Endodermal cell (in vitro differentiated cells): ENCODE results near the gene COL15A1. TPM values are rescaled to one million over a fixed set of nuclear protein-coding genes. Genes with fewer than 3 reads are reported as not detected.

ENCODE experiments used
- DNase-seq: peaks from one replicate; pipeline ENCODE4 v3.0.0-alpha.2; 2017
- H3K27ac ChIP-seq: 2 replicates; pipeline ENCODE4 v1.5.1; 2013; ENCODE audit warnings: mild to moderate bottlenecking, low read depth, low read length, moderate library complexity
- H3K27me3 ChIP-seq: 2 replicates; pipeline ENCODE4 v1.6.1; 2013; ENCODE audit warnings: mild to moderate bottlenecking, low read length, moderate library complexity; ENCODE audit not compliant: insufficient read depth, control insufficient read depth, poor library complexity, severe bottlenecking
- H3K36me3 ChIP-seq: 2 replicates; pipeline ENCODE4 v1.7.0; 2013; ENCODE audit warnings: mild to moderate bottlenecking, low read length, moderate library complexity; ENCODE audit not compliant: control insufficient read depth, insufficient read depth
- H3K4me1 ChIP-seq: one replicate; pipeline ENCODE4 v1.7.0; 2013; ENCODE audit warnings: low read length; ENCODE audit not compliant: control insufficient read depth, insufficient read depth
- H3K4me3 ChIP-seq: 2 replicates; pipeline ENCODE4 v1.5.1; 2013; ENCODE audit warnings: mild to moderate bottlenecking, low read length, moderate library complexity
- H3K9ac ChIP-seq: 2 replicates; pipeline ENCODE4 v1.6.1; 2013; ENCODE audit warnings: mild to moderate bottlenecking, low read length, moderate library complexity; ENCODE audit not compliant: poor library complexity, severe bottlenecking; ENCODE audit errors: extremely low read depth
- H3K9me3 ChIP-seq: 2 replicates; pipeline ENCODE4 v1.6.1; 2013; ENCODE audit warnings: mild to moderate bottlenecking, low read length, moderate library complexity; ENCODE audit not compliant: control insufficient read depth
- H3K27ac Mint-ChIP-seq: 2 replicates; pipeline ENCODE4 v1.8.0; 2020; ENCODE audit warnings: mixed read lengths
- H3K27me3 Mint-ChIP-seq: 2 replicates; pipeline ENCODE4 v1.8.0; 2021; ENCODE audit warnings: mild to moderate bottlenecking, mixed read lengths; ENCODE audit not compliant: insufficient read depth
- H3K36me3 Mint-ChIP-seq: 2 replicates; pipeline ENCODE4 v1.8.0; 2020; ENCODE audit warnings: low read depth, mixed read lengths
- H3K4me1 Mint-ChIP-seq: 2 replicates; pipeline ENCODE4 v1.8.0; 2020; ENCODE audit warnings: mixed read lengths
- H3K4me3 Mint-ChIP-seq: 2 replicates; pipeline ENCODE4 v1.8.0; 2020; ENCODE audit warnings: mild to moderate bottlenecking, moderate library complexity, mixed read lengths
- H3K9me3 Mint-ChIP-seq: 2 replicates; pipeline ENCODE4 v1.8.0; 2020; ENCODE audit warnings: mild to moderate bottlenecking, mixed read lengths
- WGBS, 2 experiments: methylation state at CpG; one replicate each; pipeline versions ENCODE4 v1.1.5 to v1.1.7; 2013; ENCODE audit warnings: missing lambda C conversion rate in 2 of 2, mixed read lengths in 1 of 2; ENCODE audit not compliant: insufficient coverage in 1 of 2, insufficient read length in 1 of 2; 5-methylcytosine and 5-hydroxymethylcytosine counted together
- total RNA-seq, 2 donors: library from RNA; stranded (reverse); fragmentation: NEBNext Ultra II Directional in 1 of 2; extraction: Animal tissue kit (Norgen Biotek cat#: 25700) in 1 of 2; gene quantifications; 2 replicates in 1 of 2; 3 replicates in 1 of 2; pipeline ENCODE4 v1.2.1, GENCODE V29; 2021
- TF ChIP-seq, protein P1 (sequence below): fragments of 200-600 bp; sonication (generic); conservative IDR thresholded peaks from 2 replicates; pipeline ENCODE4 v1.5.0; 2021; ENCODE audit warnings: antibody characterized with exemption, mild to moderate bottlenecking

COL15A1 gene
- total RNA-seq, 2 donors from 2014 or later = 0.27 TPM; not detected in 1

DNA sequence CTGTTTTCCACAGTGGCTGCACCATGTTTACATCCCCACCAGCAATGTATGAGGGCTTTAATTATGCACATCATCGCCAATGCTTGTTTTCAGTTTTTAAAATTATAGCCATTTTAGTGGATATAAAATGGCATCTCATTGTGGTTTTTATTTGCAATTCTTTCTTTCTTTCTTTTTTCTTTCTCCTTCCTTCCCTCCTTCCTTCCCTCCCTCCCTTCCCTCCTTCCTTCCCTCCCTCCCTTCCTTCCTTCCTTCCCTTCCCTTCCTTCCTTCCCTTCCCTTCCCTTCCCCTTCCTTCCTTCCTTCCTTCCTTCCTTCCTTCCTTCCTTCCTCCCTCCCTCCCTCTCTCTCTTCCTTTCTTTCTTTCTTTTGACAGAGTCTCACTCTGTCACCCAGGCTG, 6.6 kb downstream of the COL15A1 start:
- WGBS, 2 experiments = no CpG with 5 or more reads among the region's 1 CpG
- no peaks in the 10 kb centered on the region for H3K4me1 Mint-ChIP-seq
- no peak overlapping the region for H3K4me3 Mint-ChIP-seq
- peaks cover 49% of the 10 kb centered on the region for H3K27me3 Mint-ChIP-seq
- Histone ChIP-seq H3K4me3 (no peak overlapping the region), H3K9me3 (no peaks in the 10 kb centered on the region), H3K27ac (no peak overlapping the region), H3K4me1 (no peaks in the 10 kb centered on the region), H3K9ac (no peak overlapping the region), H3K36me3 (no peaks in the 10 kb centered on the region), H3K27me3 (peaks cover 41% of the 10 kb centered on the region)
- TF ChIP-seq, protein P1, sequence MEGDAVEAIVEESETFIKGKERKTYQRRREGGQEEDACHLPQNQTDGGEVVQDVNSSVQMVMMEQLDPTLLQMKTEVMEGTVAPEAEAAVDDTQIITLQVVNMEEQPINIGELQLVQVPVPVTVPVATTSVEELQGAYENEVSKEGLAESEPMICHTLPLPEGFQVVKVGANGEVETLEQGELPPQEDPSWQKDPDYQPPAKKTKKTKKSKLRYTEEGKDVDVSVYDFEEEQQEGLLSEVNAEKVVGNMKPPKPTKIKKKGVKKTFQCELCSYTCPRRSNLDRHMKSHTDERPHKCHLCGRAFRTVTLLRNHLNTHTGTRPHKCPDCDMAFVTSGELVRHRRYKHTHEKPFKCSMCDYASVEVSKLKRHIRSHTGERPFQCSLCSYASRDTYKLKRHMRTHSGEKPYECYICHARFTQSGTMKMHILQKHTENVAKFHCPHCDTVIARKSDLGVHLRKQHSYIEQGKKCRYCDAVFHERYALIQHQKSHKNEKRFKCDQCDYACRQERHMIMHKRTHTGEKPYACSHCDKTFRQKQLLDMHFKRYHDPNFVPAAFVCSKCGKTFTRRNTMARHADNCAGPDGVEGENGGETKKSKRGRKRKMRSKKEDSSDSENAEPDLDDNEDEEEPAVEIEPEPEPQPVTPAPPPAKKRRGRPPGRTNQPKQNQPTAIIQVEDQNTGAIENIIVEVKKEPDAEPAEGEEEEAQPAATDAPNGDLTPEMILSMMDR = no peak
- DNase-seq = peak; percentile 2
- H3K36me3 Mint-ChIP-seq = no peaks in the 10 kb centered on the region
- no peak overlapping the region for H3K27ac Mint-ChIP-seq
- H3K9me3 Mint-ChIP-seq = no peaks in the 10 kb centered on the region

DNA sequence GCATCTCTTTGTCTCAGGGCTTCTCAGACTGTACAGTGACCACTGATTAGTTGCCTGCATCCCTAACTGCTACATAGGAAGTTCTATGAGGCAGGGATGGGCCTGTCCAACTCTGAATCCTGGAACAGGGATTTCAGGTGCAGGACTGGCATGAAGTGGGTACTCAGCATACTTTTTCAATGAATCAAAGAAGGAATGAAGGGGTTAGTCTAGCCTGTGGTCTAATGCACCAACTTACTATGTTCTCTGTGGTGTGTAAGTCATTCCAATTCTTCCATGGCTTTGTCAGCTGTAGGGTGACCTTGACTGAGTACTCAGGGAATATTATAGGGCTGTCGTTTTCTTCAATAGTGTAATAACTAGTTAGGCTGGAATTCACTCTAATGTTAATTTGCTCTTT, 8.3 kb downstream of the COL15A1 start:
- no peaks in the 10 kb centered on the region for H3K36me3 Mint-ChIP-seq
- TF ChIP-seq, protein P1 = no peak
- peaks cover 1% of the 10 kb centered on the region for H3K9me3 Mint-ChIP-seq
- Histone ChIP-seq H3K27ac (no peak overlapping the region), H3K27me3 (peaks cover 25% of the 10 kb centered on the region), H3K4me3 (no peak overlapping the region), H3K9ac (no peak overlapping the region), H3K4me1 (no peaks in the 10 kb centered on the region), H3K36me3 (no peaks in the 10 kb centered on the region), H3K9me3 (peaks cover 5% of the 10 kb centered on the region)
- H3K4me3 Mint-ChIP-seq = no peak overlapping the region
- no CpG with 5 or more reads among the region's 1 CpG for WGBS, 2 experiments
- H3K27me3 Mint-ChIP-seq = peaks cover 38% of the 10 kb centered on the region
- no peak overlapping the region for H3K27ac Mint-ChIP-seq
- H3K4me1 Mint-ChIP-seq = no peaks in the 10 kb centered on the region
- no peak for DNase-seq

DNA sequence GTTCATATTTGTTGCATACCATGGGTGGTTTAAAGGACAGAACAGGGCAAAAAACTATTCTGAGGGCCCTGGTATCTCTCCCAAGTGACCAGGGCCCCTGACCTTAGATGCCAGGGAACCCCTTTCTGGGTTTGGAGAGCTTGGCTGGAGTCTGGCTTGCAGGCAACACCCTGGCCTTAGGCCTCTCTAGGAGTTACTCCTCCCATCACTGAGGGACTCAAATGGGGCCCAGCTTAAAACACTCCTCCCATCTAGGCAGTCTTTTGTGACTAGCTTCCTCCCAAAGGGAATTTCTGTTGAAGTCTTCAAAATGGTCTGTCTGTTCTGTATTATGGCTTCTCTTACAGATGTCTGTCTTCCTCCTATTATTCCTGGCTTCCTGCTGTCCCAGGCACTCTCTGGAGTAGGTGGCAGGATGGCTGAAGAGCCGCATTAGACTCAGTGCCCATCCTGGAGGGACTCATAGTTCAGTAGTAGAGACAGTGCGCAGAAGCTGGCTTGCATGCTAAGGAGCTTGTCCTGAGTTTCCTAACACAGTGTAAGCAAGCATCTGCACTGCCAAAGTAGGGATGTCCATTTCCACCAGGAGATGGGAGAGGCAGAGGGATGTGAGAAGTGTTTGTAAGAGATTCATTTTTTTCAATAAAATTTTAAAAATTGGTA, 10.0 kb downstream of the COL15A1 start:
- peak; percentile 3 for DNase-seq
- Histone ChIP-seq H3K4me3 (no peak overlapping the region), H3K9me3 (peaks cover 10% of the 10 kb centered on the region), H3K4me1 (no peaks in the 10 kb centered on the region), H3K27ac (no peak overlapping the region), H3K9ac (no peak overlapping the region), H3K36me3 (no peaks in the 10 kb centered on the region), H3K27me3 (peaks cover 24% of the 10 kb centered on the region)
- no peak overlapping the region for H3K4me3 Mint-ChIP-seq
- H3K9me3 Mint-ChIP-seq = peaks cover 7% of the 10 kb centered on the region
- peaks cover 22% of the 10 kb centered on the region for H3K27me3 Mint-ChIP-seq
- WGBS, 2 experiments = 91 to 100% methylated on average over 1 to 2 of the region's 2 CpGs
- H3K4me1 Mint-ChIP-seq = no peaks in the 10 kb centered on the region
- TF ChIP-seq, protein P1 = no peak
- H3K27ac Mint-ChIP-seq = no peak overlapping the region
- H3K36me3 Mint-ChIP-seq = no peaks in the 10 kb centered on the region
